H9 (cell line): ENCODE data around the gene LPP. TPM values are rescaled to one million over a fixed set of nuclear protein-coding genes. Genes with fewer than 3 reads are reported as not detected.

Source experiments
- DNase-seq: peaks from one replicate; pipeline ENCODE4 v3.0.0-alpha.2; 2017
- H2AFZ ChIP-seq: one replicate; pipeline ENCODE4 v1.6.1; 2013; ENCODE audit warnings: mild to moderate bottlenecking, low read length, control low read depth, moderate library complexity
- H2AK5ac ChIP-seq: 2 replicates; pipeline ENCODE4 v1.6.1; 2013; ENCODE audit warnings: low read length, control low read depth, mixed read lengths; ENCODE audit not compliant: insufficient read length
- H2BK120ac ChIP-seq: one replicate; pipeline ENCODE4 v1.6.1; 2013; ENCODE audit warnings: low read depth, mild to moderate bottlenecking, low read length, control low read depth, inconsistent platforms; ENCODE audit not compliant: poor library complexity, severe bottlenecking
- H2BK12ac ChIP-seq: 2 replicates; pipeline ENCODE4 v1.6.1; 2013; ENCODE audit warnings: low read length, control low read depth, mixed read lengths, low read depth; ENCODE audit not compliant: insufficient read length
- H2BK15ac ChIP-seq: 2 replicates; pipeline ENCODE4 v1.6.1; 2013; ENCODE audit warnings: low read depth, low read length, control low read depth
- H2BK20ac ChIP-seq: one replicate; pipeline ENCODE4 v1.6.1; 2013; ENCODE audit warnings: low read depth, mild to moderate bottlenecking, low read length, control low read depth, inconsistent platforms; ENCODE audit not compliant: poor library complexity, severe bottlenecking
- H2BK5ac ChIP-seq: 2 replicates; pipeline ENCODE4 v1.6.1; 2013; ENCODE audit warnings: low read length, control low read depth, mixed read lengths; ENCODE audit not compliant: insufficient read length
- H3K14ac ChIP-seq: 2 replicates; pipeline ENCODE4 v1.6.1; 2013; ENCODE audit warnings: low read length, control low read depth; ENCODE audit not compliant: insufficient read depth
- H3K18ac ChIP-seq: 2 replicates; pipeline ENCODE4 v1.6.1; 2013; ENCODE audit warnings: low read depth, mild to moderate bottlenecking, mixed read lengths, low read length, control low read depth; ENCODE audit not compliant: insufficient read length
- H3K23ac ChIP-seq: 2 replicates; pipeline ENCODE4 v1.6.1; 2013; ENCODE audit warnings: low read length, control low read depth, mixed read lengths, low read depth; ENCODE audit not compliant: insufficient read length
- H3K23me2 ChIP-seq: 2 replicates; pipeline ENCODE4 v1.6.1; 2013; ENCODE audit warnings: low read depth, mild to moderate bottlenecking, mixed read lengths, low read length, control low read depth; ENCODE audit not compliant: insufficient read length, poor library complexity, severe bottlenecking
- H3K27ac ChIP-seq: 2 replicates; pipeline ENCODE4 v1.5.1; 2013; ENCODE audit warnings: low read length, control low read depth, mixed read lengths, low read depth; ENCODE audit not compliant: insufficient read length
- H3K27me3 ChIP-seq: 2 replicates; pipeline ENCODE4 v1.6.1; 2013; ENCODE audit warnings: low read length, control low read depth, inconsistent platforms; ENCODE audit not compliant: insufficient read depth
- H3K4ac ChIP-seq: 2 replicates; pipeline ENCODE4 v1.6.1; 2013; ENCODE audit warnings: low read depth, mild to moderate bottlenecking, control low read depth, inconsistent platforms, low read length, moderate library complexity
- H3K4me1 ChIP-seq: 2 replicates; pipeline ENCODE4 v1.6.1; 2013; ENCODE audit warnings: low read length, control low read depth, inconsistent platforms; ENCODE audit not compliant: insufficient read depth
- H3K4me2 ChIP-seq: 2 replicates; pipeline ENCODE4 v1.6.1; 2013; ENCODE audit warnings: low read length, control low read depth, mixed read lengths; ENCODE audit not compliant: insufficient read length, insufficient read depth
- H3K56ac ChIP-seq: 2 replicates; pipeline ENCODE4 v1.6.1; 2013; ENCODE audit warnings: low read depth, mild to moderate bottlenecking, mixed read lengths, low read length, control low read depth; ENCODE audit not compliant: insufficient read length
- H3K79me1 ChIP-seq: 2 replicates; pipeline ENCODE4 v1.6.1; 2013; ENCODE audit warnings: low read depth, mild to moderate bottlenecking, moderate library complexity, low read length, control low read depth, inconsistent platforms; ENCODE audit not compliant: insufficient read depth, poor library complexity, severe bottlenecking
- H3K79me2 ChIP-seq: 2 replicates; pipeline ENCODE4 v1.6.1; 2013; ENCODE audit warnings: low read length, control low read depth, inconsistent platforms; ENCODE audit not compliant: insufficient read depth
- H3K9ac ChIP-seq: 2 replicates; pipeline ENCODE4 v1.6.1; 2013; ENCODE audit warnings: low read length, control low read depth, mixed read lengths; ENCODE audit not compliant: insufficient read length; ENCODE audit errors: extremely low read depth
- H3K9me3 ChIP-seq: one replicate; pipeline ENCODE4 v1.6.1; 2013; ENCODE audit warnings: low read depth, low read length, inconsistent platforms; ENCODE audit not compliant: control insufficient read depth
- H3T11ph ChIP-seq: one replicate; pipeline ENCODE4 v1.6.1; 2013; ENCODE audit warnings: mild to moderate bottlenecking, low read length, control low read depth, inconsistent platforms
- H4K20me1 ChIP-seq: one replicate; pipeline ENCODE4 v1.6.1; 2013; ENCODE audit not compliant: control insufficient read depth, insufficient read length, insufficient read depth
- H4K5ac ChIP-seq: 2 replicates; pipeline ENCODE4 v1.6.1; 2013; ENCODE audit warnings: low read depth, mild to moderate bottlenecking, mixed read lengths, low read length, control low read depth; ENCODE audit not compliant: insufficient read length
- H4K8ac ChIP-seq: replicated peaks from 2 replicates; pipeline ENCODE4 v1.6.1; 2013; ENCODE audit warnings: low read length, control low read depth, mixed read lengths, low read depth; ENCODE audit not compliant: insufficient read length
- H4K91ac ChIP-seq: 2 replicates; pipeline ENCODE4 v1.6.1; 2013; ENCODE audit warnings: low read depth, mild to moderate bottlenecking, moderate library complexity, mixed read lengths, low read length, control low read depth; ENCODE audit not compliant: insufficient read length
- H3K27ac Mint-ChIP-seq, 3 experiments: 2 replicates in 2 of 3; 3 replicates in 1 of 3; pipeline ENCODE4 v1.8.0; 2020 to 2021; ENCODE audit warnings: mixed read lengths in 3 of 3, mild to moderate bottlenecking in 1 of 3, moderate library complexity in 1 of 3
- H3K27me3 Mint-ChIP-seq: 2 replicates; pipeline ENCODE4 v1.8.0; 2021; ENCODE audit warnings: low read depth, mild to moderate bottlenecking, moderate library complexity, mixed read lengths
- H3K36me3 Mint-ChIP-seq, 3 experiments: 2 replicates in 2 of 3; 3 replicates in 1 of 3; pipeline ENCODE4 v1.8.0; 2020 to 2021; ENCODE audit warnings: low read depth in 3 of 3, mixed read lengths in 3 of 3; ENCODE audit not compliant: insufficient read depth in 1 of 3
- H3K4me1 Mint-ChIP-seq, 2 experiments: 2 replicates each; pipeline ENCODE4 v1.8.0; 2020; ENCODE audit warnings: mixed read lengths in 2 of 2
- H3K4me3 Mint-ChIP-seq, 2 experiments: 2 replicates in 1 of 2; 3 replicates in 1 of 2; pipeline ENCODE4 v1.8.0; 2020 to 2021; ENCODE audit warnings: mild to moderate bottlenecking in 2 of 2, mixed read lengths in 2 of 2, moderate library complexity in 1 of 2
- H3K9me3 Mint-ChIP-seq, 2 experiments: 2 replicates in 1 of 2; 3 replicates in 1 of 2; pipeline ENCODE4 v1.8.0; 2020; ENCODE audit warnings: mild to moderate bottlenecking in 2 of 2, mixed read lengths in 2 of 2, moderate library complexity in 1 of 2
- WGBS: extraction: QIAGEN DNeasy Blood & Tissue Kit; methylation state at CpG from one replicate; pipeline ENCODE4 v1.1.7; 2013; ENCODE audit warnings: missing lambda C conversion rate, low lambda C conversion rate, mixed read lengths; ENCODE audit not compliant: insufficient read length; ENCODE audit errors: extremely low coverage; 5-methylcytosine and 5-hydroxymethylcytosine counted together
- total RNA-seq: library from RNA; stranded (reverse); gene quantifications from 2 replicates; pipeline ENCODE4 v1.2.1, GENCODE V29; 2021
- TF ChIP-seq, protein P1 (sequence below): fragments of 200-600 bp; sonication (generic); conservative IDR thresholded peaks from 3 replicates; pipeline ENCODE4 v1.8.0; 2021; ENCODE audit warnings: antibody characterized with exemption, mild to moderate bottlenecking

The LPP gene
- total RNA-seq, 1 experiment from 2014 or later: 64.6 TPM

DNA sequence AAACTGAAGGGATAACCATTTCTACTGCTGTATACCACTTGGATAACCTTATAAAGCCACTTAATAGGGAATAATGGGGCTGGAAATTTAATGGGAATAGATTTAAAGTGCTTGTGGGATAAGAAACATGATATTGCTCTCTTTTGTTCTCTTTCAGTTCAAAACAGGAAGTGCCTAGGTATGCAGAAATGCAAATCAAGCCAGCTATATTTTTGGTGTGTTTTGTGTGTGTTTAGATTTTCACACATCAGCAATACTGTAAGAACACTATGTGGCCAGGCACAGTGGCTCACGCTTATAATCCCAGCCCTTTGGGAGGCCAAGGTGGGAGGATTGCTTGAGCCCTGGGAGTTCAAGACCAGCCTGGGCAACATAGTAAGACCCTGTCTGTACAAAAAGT lies 575.5 kb downstream of the LPP start:
- Histone ChIP-seq H4K5ac (no peak overlapping the region), H2BK15ac (no peak overlapping the region), H3K4me2 (no peak overlapping the region), H3K23me2 (no peaks in the 10 kb centered on the region), H3K27ac (no peak overlapping the region), H3K23ac (no peak overlapping the region), H3K14ac (no peak overlapping the region), H4K20me1 (no peaks in the 10 kb centered on the region), H2BK20ac (no peak overlapping the region), H3K18ac (no peak overlapping the region), H3K9me3 (no peaks in the 10 kb centered on the region), H2BK120ac (no peak overlapping the region), H3T11ph (no peak overlapping the region), H4K91ac (no peak overlapping the region), H4K8ac (no peak overlapping the region), H2BK12ac (no peak overlapping the region), H2AFZ (no peak overlapping the region), H3K4ac (no peak overlapping the region), H2AK5ac (no peak overlapping the region), H2BK5ac (no peak overlapping the region), H3K9ac (no peak overlapping the region), H3K4me1 (no peaks in the 10 kb centered on the region), H3K27me3 (no peaks in the 10 kb centered on the region), H3K56ac (no peak overlapping the region), H3K79me1 (no peaks in the 10 kb centered on the region), H3K79me2 (no peaks in the 10 kb centered on the region)
- no peaks in the 10 kb centered on the region for H3K27me3 Mint-ChIP-seq
- TF ChIP-seq, protein P1, sequence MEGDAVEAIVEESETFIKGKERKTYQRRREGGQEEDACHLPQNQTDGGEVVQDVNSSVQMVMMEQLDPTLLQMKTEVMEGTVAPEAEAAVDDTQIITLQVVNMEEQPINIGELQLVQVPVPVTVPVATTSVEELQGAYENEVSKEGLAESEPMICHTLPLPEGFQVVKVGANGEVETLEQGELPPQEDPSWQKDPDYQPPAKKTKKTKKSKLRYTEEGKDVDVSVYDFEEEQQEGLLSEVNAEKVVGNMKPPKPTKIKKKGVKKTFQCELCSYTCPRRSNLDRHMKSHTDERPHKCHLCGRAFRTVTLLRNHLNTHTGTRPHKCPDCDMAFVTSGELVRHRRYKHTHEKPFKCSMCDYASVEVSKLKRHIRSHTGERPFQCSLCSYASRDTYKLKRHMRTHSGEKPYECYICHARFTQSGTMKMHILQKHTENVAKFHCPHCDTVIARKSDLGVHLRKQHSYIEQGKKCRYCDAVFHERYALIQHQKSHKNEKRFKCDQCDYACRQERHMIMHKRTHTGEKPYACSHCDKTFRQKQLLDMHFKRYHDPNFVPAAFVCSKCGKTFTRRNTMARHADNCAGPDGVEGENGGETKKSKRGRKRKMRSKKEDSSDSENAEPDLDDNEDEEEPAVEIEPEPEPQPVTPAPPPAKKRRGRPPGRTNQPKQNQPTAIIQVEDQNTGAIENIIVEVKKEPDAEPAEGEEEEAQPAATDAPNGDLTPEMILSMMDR: no peak
- no peaks in the 10 kb centered on the region for H3K4me1 Mint-ChIP-seq
- no CpG with 5 or more reads among the region's 1 CpG for WGBS
- no peaks in the 10 kb centered on the region for H3K9me3 Mint-ChIP-seq
- no peak overlapping the region for H3K27ac Mint-ChIP-seq
- DNase-seq: no peak
- no peaks in the 10 kb centered on the region for H3K36me3 Mint-ChIP-seq
- H3K4me3 Mint-ChIP-seq: no peak overlapping the region
